T-helper 22 cell (primary cell): ENCODE data around the gene MS4A4E.
"Not testable (repeated sequence)": the region's sequence is repeated elsewhere in the genome, so short reads cannot be mapped to it uniquely, and the experiment has no call there.

ENCODE experiments used
- DNase-seq: peaks from one replicate; pipeline ENCODE4 v3.0.0-alpha.2; 2020; ENCODE audit warnings: low read depth

The MS4A4E gene

DNA sequence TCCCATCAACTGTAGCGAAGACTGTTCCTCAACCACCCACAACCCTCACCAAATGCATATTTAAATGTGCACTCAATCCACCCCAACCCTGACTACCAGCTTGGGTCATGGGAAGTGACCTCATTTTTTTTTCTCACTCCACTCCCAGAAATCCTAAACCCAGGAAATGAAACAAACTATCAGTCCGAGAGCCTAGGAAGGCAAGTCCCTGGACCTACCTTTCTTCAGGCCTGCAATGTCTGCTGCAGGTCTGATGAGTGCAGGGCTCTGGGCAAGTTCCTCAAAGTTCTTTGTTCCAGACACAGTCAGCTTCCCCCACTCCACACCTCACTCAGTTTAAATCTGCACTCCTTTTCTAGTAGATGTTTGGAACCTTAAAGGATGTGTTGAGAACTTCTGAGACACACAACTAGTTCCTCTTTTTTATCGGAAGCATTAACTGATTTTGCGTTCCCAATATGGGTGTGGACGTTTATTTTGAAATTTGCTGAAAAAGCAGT, at the start of gene MS4A4E:
Gene MS4A4E (minus strand): TSS at position 398 of the 500 bp plus-strand sequence. CDS start 13,082 bp downstream, outside the sequence.
- DNase-seq, result no peak

DNA sequence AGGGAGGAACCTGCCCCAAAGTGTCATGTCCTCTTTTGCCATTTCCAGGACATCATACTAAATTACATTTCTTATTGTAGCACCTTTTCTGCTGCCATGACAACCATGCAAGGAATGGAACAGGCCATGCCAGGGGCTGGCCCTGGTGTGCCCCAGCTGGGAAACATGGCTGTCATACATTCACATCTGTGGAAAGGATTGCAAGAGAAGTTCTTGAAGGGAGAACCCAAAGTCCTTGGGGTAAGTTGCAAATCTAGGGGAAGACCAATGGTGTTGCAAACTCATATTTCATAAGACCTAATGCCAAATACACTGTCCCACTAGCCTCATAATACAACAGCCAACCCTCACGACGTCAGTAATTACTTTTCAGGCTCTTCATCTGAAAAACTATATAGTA, 49.2 kb upstream of the MS4A4E start:
- DNase-seq, result no peak

DNA sequence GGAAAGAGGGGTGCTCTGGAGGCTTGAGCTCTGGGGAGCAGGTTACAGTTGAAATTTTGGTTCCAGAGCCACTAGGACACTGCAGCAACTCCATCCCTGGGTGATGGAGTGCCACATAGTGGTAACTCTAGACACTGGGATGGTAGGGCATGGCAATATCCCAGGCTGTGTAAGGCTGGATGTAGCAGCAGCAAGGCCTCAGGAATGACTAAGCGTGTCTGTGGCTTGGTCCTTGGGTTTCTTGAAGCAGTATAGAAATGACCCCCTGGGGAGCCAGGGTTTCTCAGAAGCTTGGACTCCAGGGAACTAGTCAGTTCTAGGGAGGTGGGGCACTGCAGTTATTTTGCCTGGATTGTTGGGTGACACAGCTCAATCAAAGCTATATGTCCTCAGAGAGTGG, 45.6 kb upstream of the MS4A4E start:
- DNase-seq, result no peak

DNA sequence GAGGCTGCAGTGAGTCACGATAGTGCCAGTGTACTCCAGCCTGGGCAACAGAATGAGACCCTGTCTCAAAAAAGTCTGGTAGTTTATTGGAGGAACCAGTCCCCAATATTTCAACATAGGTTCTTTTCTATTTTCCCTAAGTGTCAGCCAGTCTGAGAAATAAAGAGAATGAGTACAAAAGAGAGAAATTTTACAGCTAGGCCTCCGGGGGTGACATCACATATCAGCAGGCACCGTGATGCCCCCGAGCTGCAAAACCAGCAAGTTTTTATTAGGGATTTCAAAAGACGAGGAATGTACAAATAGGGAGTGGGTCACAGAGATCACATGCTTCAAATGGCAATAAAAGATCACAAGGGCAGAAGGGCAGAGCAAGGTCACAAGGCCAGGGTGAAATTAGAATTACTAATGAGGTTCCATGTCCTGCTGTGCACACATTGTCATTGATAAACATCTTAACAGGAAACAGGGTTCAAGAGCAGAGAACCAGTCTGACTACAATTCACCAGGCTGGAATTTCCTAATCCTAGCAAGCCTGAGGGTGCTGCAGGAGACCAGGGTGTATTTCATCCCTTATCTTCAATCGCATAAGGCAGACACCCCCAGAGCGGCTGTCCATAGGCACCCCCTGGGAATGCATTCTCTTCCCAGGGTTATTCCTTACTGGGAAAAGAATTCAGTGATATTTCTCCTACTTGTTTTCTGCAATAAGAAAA, 42.6 kb upstream of the MS4A4E start:
- not testable (repeated sequence) for DNase-seq

DNA sequence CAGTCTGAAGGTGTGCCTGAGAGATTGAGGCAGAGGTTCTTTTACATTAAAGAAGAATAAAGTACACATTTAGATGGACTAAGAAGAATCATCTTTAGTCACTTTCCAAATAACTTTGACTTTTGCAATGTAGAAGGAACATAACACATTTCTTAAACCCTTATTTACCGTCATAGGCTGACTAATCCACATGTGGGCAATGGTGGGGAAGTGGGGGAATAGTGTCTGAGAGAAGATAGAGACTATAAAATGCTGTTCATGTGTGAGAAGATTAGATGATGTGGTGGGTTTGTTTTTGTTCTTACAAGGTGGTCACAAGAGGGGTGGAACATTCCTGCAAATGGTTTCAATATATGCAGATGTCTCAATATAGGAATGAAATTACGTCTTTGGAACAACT, 39.3 kb upstream of the MS4A4E start:
- DNase-seq, result no peak

DNA sequence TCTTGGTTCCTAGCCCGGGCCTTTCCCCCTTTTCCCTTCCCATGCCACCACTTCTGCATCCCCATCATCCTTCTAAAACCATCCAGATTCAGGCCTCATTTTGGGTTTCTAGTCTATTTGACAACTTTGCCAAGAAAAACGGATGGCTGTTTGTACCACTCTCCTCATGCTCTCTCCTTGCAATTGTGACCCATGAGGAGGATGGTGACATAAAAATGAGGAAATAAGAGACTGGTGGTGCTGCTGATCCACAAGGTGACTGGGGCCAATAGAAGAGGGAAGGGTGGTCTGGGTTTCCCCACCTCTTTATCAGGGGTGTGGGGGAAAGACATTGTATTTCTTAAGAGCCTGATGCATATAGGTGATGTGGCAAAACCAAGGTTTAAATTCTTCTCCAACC, 38.5 kb upstream of the MS4A4E start:
- no peak for DNase-seq

DNA sequence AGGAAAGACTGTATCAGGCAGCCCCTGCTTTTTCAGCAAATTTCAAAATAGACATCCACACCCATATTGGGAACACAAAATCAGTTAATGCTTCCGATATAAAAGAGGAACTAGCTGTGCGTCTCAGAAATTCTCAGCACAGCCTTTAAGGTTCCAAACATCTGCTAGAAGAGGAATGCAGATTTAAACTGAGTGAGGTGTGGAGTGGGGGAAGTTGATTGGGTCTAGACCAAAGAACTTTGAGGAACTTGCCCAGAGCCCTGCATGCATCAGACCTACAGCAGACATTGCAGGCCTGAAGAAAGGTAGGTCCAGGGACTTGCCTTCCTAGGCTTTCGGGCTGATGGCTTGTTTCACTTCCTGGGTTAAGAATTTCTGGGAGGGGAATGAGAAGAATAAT, 37.5 kb upstream of the MS4A4E start, which contains the start of gene MS4A4A:
Gene MS4A4A (plus strand): TSS at position 255 of the 400 bp plus-strand sequence. CDS start 10 bp downstream, at position 265.
- no peak for DNase-seq

DNA sequence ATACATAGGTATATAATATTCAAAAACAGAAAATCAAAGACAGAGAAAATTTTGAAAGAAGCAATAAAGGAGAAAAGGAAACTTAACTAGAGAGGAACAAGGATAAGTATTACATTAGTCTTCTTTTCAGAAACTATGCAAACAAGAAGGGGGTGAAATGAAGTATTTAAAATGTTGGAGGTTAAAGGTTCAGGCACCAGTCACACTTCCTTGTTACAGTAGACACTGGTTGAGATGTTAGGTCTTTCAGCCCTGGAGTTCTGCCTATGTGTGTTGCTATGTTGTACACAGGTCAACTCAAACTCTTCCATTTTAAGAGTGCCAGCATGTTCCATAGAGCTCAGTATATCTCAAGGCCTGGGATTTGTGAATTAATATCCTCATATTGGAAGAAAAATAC, 31.5 kb upstream of the MS4A4E start:
- no peak for DNase-seq

DNA sequence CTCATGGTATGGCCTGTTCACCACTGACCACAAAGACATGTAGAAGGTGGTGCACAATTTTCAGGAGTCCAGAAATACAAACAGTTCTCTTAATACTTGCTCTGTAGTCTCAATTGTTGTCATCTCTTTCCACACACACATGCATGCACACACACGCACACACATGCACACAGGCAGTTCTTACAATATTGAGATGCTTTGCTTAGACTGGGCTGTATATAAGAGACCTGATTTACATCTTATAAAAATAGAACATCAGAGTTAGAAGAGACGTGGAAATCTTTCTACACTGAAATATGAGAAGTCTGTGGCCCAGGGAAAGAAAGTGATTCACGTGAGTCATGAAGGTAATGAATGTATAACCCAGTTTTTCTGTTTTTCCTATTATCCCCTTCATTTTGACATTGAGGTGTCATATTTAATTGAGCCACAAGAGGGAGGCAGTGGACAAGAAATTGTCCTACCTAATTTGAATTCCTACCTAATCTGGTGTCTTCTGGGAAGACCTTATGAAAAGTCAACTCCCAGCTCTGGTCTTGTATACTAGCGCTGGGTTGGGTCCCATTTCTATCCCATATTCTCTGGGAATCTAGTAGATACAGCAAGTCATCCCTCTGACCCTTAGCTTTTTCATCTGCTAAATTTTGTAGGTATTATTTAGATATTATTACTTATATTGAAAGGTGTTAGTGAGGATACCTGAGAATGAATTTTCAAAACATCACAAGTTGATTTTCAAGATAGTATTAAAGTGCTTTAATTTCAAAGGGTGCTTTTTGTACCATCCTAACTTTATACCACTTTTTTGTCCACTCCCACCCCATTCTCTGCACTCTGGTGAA, 22.7 kb upstream of the MS4A4E start:
- no peak for DNase-seq

DNA sequence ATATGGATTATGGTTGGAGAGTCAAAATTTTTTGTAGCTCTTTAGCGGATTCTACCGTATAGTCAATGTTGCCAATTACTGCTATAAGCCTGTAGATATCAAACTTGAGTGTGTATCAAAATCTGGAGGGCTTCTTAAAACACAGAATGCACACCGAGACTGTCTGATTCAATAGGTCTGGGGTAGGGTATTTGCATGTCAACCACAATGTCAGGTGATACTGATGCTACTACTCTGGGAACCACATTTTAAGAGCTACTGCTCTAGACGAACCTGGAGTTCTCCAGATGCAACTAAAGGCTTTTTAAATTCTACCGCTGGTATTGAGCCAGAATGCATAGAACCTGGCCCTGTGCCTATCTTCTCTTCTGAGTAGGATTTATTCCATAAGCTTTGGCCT, 21.7 kb upstream of the MS4A4E start:
- no peak for DNase-seq

DNA sequence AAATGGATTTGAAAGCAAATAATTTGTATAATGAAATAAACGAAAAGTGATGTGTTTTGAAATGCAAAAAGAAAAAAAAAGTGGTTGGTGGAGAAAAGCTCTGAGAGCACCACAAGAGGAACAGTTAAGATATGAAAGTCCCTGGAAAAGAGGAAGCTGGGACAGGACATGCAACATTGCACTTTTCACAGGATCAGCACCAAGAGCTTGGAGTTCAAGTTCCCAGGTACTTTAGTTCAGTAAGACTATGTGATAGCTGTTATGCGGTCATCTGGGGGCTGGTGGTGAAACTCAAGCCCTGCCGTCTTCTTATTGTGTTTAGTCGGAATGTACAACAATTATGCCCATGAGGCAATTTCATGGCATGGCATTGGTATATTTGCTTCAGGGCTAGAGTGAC, 20.5 kb upstream of the MS4A4E start:
- no peak for DNase-seq

DNA sequence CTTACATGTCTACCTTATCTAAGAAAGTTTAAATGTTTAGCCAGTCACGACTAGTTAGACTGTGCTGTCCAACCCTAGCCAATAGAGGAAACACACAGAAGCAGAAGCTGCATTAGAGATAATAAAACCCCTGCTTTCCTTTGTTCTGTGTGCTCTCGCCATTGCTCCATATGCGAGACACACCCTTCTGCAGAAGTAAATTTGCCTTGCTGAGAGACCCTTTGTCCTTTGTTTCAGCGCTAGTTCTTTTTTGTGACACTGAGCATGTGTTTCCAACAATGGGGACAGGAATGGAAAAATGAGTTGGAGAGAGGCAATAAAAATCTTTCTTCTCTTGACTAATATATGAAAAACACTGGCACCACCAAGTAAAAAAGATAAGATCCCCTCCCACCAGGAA, 18.1 kb upstream of the MS4A4E start:
- DNase-seq, result no peak

DNA sequence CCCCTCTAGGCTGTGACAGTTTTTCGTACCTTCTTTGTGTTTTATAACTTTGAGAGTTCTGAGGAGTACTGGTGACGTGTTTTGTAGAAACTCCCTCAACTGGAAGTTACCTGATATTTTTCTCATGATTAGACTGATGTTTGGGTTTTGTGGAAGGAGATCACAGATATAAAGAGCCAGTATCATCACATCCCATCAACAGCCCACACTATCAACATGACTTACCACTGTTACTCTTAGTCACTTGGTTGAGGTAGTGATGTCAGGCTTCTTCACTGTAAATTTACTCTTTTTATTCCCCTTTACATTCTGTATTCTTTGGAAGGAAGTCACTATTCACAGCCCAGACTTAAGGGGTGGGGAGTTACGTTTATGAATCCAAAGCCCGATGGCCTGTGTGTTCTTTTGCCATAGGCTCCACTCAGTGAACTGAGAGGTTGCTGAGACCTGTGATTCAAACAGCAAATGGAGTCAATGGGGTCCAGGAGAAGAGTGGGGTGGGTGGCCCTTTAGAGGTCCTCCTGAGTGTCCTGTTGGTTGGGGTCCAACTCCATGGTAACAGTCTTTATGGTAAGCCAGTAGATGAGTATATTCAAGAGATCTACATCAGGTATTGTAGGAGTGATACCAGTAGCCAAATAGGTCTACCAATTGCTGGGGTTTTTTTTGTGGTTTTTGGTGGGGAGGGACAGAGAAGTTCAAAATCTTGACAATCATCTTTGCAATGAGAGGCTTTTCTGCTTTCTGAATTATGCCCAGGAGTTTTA, 15.2 kb upstream of the MS4A4E start:
- DNase-seq, result no peak

DNA sequence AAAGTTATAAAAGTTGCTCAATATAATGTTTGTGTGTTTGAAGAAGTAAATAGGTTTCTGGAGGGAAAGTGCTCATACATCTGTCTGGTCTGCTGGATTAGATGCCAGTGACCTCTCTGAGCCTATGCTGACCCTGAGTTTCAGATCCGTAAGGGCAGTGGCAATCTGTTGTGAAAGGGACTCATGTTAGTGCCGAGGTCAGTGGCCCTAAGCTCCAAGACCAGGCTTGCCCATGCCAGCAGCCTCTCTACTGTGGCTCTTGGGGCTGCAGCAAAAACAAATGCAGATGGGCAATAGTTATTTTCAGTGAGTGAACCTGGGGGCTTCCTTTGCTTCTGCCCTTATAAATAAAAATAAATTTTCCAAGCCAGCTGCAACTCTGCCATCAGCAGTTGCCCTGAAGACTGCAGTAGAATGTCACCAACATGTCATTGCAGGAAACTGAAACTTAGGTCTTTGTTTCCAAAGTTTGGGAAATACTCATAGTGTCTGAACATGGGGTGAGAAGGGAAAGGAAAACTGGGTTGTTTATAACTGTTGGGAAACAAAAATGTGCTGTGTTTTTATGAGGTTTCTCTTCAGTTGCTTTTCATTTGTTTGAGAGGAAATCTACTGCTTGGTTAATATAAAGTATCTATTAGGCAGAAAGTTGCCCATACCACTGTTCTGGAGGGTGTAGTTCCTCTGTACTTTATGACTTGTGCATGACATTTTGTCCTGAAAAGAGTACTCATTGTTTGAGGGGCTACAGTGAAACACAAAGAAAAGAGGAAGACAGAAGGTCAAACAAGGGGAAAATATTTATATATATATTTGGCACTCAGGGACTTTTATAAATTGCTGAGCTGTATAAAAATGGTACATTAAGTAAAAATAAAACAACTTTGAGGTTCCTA, 9.5 kb upstream of the MS4A4E start:
- DNase-seq, result no peak

DNA sequence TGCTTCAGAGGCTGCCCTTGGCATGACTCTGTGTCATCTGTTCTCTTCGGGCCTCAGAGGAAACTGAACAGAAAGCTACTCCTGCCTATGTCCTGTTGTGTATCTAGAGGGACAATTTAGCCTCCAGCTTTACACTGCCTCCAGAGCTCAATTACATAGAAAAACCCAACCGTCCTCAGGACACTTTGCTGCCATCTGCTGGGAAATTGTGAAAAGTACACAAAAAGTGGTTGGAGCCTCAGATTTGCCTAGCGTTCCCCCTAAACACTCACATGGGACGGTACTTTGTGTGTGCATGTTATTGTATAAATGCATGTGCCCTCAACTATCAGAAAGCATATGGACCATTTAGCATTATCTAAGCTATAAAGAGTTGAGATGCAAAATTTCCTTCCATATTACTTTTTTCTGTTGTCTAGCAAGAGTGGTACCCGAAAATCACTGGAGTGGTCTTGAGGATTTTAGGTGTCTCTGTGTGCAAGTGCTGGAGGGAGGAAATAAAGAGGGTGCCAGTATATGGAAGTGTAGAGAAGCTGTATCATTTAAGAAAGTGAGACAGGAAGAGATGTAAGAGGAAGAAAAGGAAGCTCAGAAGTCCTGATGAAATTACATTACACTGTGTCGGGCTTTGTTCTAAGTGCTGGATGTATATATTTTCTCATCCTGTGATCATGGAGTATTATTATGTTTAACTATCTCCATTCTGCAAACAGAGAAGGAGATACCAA, 8.7 kb upstream of the MS4A4E start:
- no peak for DNase-seq

DNA sequence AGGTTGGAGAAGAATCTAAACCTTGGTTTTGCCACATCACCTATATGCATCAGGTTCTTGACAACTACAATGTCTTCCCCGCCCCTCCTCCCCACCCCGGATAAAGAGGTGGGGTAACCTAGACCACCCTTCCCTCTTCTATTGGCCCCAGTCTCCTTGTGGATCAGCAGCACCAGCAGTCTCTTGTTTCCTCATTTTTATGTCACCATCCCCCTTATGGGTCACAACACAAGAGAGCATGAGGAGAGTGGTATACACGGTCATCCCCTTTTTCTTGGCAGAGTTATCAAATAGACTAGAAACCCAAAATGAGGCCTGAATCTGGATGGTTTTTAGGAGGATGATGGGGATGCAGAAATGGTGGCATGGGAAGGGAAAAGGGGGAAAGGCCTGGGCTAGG, 1.2 kb downstream of the MS4A4E start:
- DNase-seq, result no peak

DNA sequence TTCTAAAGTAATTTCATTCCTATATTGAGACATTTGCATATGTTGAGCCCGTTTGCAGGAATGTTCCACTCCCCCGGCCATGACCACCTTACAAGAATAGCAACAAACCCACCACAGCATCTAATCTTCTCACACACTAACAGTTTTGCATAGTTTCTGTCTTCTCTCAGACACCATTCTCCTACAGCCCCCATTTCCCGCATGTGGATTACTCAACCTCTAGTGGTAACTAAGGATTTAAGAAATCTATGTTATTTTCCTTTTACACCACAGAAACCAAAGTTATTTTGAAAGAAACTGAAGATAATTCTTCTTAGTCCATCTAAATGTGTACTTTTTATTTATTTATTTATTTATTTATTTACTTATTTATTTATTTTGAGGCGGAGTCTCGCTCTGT, 2.3 kb downstream of the MS4A4E start:
- no peak for DNase-seq

DNA sequence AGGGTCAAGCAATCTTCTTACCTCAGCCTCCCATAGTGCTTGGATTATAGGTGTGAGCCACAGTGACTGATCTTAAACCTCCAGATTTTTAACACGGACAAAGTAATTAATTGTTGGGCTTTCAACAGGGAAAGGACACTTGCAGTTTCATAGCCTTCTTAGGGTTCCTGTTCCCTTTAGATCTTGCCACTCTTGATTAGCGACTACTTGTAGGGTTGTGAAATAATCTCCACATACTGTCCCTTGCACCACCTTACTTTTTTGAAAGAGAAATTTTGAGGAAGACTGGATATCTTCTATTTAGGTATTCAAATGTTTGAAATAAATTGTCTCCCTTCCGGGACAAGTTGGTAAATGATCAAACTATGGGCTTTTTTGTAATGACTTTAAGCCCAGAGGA, 7.6 kb downstream of the MS4A4E start:
- DNase-seq, result no peak

DNA sequence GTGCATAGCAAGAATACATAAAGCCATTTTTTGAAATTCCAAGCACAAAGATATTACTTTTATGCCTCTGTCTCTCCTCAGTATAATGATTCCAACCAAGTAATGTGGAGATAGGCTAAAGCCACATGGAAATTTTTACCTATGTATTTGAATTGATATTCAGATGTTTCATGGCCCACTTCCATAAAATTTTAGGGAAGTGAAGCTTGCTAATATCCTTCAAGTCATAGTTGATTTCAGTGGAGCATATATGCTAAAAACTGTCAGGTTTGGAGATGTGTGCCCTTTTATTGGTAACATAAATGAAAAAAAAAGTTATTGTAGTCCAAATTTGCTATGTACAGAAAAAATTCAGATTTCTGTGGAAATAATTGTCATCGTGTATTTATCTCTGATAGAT, 12.3 kb downstream of the MS4A4E start:
- no peak for DNase-seq

DNA sequence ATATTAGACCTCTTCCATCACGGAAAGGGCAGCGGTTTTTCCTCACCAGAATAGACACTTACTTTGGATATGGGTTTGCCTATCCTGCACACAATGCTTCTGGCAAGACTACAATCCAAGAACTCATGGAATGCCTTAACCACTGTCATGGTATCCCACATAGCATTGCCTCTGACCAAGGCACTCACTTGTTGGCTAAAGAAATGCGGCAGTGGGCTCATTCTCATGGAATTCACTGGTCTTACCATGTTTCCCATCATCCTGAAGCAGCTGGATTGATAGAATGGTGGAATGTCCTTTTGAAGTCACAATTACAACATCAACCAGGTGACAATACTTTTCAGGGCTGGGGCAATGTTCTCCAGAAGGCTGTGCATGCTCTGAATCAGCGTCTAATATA, 20.8 kb downstream of the MS4A4E start:
- DNase-seq, result no peak

DNA sequence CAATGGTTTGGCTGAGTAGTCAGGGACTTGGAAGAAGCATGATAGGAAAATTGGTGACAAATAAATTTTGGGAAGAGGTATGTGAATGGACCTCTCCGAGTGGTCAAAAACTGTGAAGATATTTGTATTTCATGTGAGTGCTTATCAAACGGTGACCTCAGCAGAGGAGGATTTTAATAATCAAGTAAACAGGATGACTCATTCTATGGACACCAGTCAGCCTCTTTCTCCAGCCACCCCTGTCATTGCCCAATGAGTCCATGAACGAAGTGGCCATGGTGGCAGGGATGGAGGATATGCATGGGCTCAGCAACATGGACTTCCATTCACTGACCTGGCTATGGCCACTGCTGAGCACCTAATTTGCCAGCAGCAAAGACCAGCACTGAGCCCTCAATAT, 21.2 kb downstream of the MS4A4E start:
- no peak for DNase-seq
